Astrocyte of the spinal cord (primary cell): Measurements from ENCODE around the gene CRAMP1.

Experiments
- DNase-seq: peaks from one replicate; pipeline ENCODE4 v3.0.0; 2011; ENCODE audit warnings: low read depth, low spot score
- H3K4me3 ChIP-seq: 2 replicates; pipeline ENCODE4 v1.5.1; 2011; ENCODE audit warnings: low read depth, mild to moderate bottlenecking, low read length, moderate library complexity
- in situ Hi-C: cut with HindIII; loops from 2 replicates; pipeline ENCODE4 v1.10.0; 2017; ENCODE audit warnings: low sequenced_read_pairs
- TF ChIP-seq, protein P1 (sequence below): IDR thresholded peaks from 2 replicates; pipeline ENCODE4 v1.5.1; 2012; ENCODE audit warnings: low read depth, mild to moderate bottlenecking, low read length, inconsistent platforms

Gene CRAMP1

DNA sequence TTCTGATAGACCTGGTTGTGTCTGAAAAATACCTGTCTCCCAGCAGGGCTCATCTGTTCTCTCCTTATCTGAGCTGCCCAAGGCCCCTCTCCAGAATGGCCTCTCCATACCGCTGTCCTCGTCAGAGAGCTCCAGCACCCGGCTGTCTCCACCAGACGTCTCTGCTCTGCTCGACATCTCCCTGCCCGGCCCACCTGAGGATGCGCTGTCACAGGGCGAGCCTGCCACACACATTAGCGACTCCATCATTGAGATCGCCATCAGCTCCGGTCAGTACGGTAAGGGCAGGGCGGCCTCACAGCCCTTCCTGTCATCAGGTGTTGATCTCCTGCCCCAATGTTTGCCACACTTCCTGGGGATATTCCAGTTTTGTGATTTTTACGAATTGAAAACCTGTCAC is 55.8 kb downstream of the CRAMP1 start:
- H3K4me3 ChIP-seq = no peak overlapping the region
- TF ChIP-seq, protein P1, sequence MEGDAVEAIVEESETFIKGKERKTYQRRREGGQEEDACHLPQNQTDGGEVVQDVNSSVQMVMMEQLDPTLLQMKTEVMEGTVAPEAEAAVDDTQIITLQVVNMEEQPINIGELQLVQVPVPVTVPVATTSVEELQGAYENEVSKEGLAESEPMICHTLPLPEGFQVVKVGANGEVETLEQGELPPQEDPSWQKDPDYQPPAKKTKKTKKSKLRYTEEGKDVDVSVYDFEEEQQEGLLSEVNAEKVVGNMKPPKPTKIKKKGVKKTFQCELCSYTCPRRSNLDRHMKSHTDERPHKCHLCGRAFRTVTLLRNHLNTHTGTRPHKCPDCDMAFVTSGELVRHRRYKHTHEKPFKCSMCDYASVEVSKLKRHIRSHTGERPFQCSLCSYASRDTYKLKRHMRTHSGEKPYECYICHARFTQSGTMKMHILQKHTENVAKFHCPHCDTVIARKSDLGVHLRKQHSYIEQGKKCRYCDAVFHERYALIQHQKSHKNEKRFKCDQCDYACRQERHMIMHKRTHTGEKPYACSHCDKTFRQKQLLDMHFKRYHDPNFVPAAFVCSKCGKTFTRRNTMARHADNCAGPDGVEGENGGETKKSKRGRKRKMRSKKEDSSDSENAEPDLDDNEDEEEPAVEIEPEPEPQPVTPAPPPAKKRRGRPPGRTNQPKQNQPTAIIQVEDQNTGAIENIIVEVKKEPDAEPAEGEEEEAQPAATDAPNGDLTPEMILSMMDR = no peak
- DNase-seq = no peak
- in situ Hi-C loops = no loop called here

- in situ Hi-C loops = no loop called here
- H3K4me3 ChIP-seq = no peak overlapping the region
- no peak for DNase-seq
- TF ChIP-seq, protein P1 = no peak
Observed at GRCh38 chr16:1668612-1669319, 56.6 kb downstream of the CRAMP1 start.

GRCh38 chr16:1669698-1670097 is 57.5 kb downstream of the CRAMP1 start:
- no peak for DNase-seq
- H3K4me3 ChIP-seq = no peak overlapping the region
- in situ Hi-C loops = no loop called here
- TF ChIP-seq, protein P1 = no peak

GRCh38 chr16:1670371-1670770 is 58.2 kb downstream of the CRAMP1 start:
- in situ Hi-C loops = no loop called here
- TF ChIP-seq, protein P1 = no peak
- H3K4me3 ChIP-seq = no peak overlapping the region
- DNase-seq = no peak

DNA sequence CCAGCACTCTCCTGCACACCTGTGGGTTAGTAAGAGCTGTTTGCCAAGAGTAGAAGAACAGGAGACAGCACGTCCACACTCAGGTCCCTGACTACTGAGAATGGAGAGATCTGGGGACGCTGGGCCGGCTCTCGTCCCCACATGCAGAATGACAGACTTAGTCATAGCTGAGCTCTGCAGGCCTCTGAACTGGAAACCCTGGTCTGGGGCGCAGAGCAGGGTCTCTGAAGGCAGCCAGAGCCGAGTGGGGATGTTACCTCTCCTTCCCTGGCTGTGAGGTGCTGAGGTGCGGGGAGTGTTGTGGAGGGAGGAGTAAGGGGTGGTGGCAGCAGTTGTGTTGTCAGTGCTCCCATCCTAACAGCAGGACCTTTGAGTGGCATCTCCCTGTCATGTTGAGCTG is 58.7 kb downstream of the CRAMP1 start:
- in situ Hi-C loops = no loop called here
- H3K4me3 ChIP-seq = no peak overlapping the region
- TF ChIP-seq, protein P1 = no peak
- DNase-seq = no peak

DNA sequence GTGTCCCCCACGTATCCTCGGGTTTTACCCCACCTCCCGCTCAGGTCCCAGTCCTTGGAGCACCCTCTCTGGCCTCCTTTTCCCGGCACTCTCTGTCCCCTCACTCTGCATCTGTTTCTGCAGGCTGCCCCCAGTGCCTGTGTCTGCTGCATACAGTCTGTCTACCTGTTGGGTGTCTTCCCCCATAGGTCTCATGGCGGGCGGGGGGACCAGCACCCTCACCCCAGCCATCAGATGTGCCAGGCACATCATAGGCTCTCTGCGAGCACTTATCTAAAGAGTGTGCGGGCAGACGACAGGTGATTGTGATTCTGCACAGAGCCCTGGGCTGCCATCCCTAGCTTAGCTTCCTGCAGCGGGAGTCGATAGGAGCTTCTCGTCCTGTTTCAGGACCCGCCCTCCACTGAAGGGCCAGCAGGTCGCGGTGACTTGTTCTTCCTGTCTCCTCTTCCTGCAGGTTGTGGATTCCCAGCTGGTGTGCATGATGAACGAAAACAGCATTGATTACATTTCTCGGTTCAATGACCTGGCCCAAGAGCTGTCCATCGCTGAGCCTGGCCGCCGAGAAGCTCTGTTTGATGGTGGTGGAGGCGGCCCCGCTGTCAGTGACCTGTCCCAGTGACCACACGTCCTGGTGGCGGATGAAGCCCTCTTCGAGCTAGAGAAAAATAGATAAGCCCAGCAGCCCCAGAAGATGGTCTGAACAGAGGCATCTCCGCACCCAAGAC is 61.4 kb downstream of the CRAMP1 start:
- no peak overlapping the region for H3K4me3 ChIP-seq
- DNase-seq = no peak
- TF ChIP-seq, protein P1 = no peak
- in situ Hi-C loops = no loop called here
